ENCODE data around the gene ANO5. TPM values are rescaled to one million over a fixed set of nuclear protein-coding genes. Genes with fewer than 3 reads are reported as not detected.

ANO5 gene, protein sequence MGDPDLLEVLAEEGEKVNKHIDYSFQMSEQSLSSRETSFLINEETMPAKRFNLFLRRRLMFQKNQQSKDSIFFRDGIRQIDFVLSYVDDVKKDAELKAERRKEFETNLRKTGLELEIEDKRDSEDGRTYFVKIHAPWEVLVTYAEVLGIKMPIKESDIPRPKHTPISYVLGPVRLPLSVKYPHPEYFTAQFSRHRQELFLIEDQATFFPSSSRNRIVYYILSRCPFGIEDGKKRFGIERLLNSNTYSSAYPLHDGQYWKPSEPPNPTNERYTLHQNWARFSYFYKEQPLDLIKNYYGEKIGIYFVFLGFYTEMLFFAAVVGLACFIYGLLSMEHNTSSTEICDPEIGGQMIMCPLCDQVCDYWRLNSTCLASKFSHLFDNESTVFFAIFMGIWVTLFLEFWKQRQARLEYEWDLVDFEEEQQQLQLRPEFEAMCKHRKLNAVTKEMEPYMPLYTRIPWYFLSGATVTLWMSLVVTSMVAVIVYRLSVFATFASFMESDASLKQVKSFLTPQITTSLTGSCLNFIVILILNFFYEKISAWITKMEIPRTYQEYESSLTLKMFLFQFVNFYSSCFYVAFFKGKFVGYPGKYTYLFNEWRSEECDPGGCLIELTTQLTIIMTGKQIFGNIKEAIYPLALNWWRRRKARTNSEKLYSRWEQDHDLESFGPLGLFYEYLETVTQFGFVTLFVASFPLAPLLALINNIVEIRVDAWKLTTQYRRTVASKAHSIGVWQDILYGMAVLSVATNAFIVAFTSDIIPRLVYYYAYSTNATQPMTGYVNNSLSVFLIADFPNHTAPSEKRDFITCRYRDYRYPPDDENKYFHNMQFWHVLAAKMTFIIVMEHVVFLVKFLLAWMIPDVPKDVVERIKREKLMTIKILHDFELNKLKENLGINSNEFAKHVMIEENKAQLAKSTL
- total RNA-seq (ENCODE audit: unreplicated experiment) = 3.5 TPM
- long read RNA-seq, partial matches to known transcripts = 1 of 1 reads
- long read RNA-seq, other reads (novel, unspliced or antisense) = 0 of 1 reads

DNA sequence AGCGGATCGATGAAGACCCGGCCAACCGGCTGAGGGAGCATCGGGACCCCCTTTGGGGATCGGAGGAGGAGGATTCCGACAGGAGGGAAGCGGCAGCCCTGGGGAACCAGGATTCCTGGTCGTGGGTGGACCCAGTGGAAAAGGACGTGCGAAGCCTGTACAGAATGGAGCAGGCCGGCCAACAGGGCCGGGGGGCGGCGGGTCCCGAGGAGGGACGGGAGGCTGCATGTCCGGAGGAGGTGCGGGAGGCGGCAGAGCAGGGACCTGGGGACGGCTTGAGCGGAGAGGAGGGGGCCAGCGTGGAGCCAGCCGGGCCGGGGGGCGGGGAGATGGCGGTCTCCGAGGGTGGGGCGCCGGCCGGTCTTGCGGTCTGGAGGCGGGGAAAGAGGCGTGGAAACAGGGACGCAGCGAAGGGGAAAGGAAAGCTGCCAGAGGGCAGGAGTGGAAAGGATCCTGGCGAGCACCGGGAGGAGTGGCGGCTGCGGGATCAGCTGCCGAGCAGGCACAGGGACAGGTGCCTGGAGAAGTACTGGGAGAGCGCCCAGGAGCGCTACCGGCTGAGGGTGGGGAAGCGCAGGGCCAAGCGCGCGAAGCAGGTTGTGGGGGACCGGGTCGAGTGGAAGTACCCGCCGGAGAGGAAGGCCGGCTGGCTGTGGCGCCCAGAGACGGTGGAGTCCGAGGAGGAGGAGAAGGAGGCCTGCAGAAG lies at the start of gene ANO5:
Gene ANO5 (plus strand): TSS at position 444 of the 706 bp plus-strand sequence. CDS start 408 bp downstream, outside the sequence.
- Mint-ChIP-seq H3K4me1 (ENCODE audit: unreplicated experiment) (peaks cover 7% of the 10 kb centered on the region), H3K27me3 (ENCODE audit: unreplicated experiment) (no peaks in the 10 kb centered on the region), H3K4me3 (ENCODE audit: unreplicated experiment) (peak within 1 kb of the TSS; percentile 97), H3K27ac (ENCODE audit: unreplicated experiment) (no peak within 1 kb of the TSS), H3K9me3 (ENCODE audit: unreplicated experiment) (no peaks in the 10 kb centered on the region), H3K36me3 (ENCODE audit: low read depth, unreplicated experiment) (no peaks in the 10 kb centered on the region)
- no peak for TF ChIP-seq CTCF (IDR thresholded peaks at IDR 0.05; ENCODE audit: unreplicated experiment)
- DNase-seq (ENCODE audit: low spot score) = peak; percentile 66

GRCh38 chr11:22151649-22152197 lies 41.2 kb upstream of the ANO5 start:
- Mint-ChIP-seq H3K36me3 (ENCODE audit: low read depth, unreplicated experiment) (no peaks in the 10 kb centered on the region), H3K9me3 (ENCODE audit: unreplicated experiment) (no peaks in the 10 kb centered on the region), H3K27ac (ENCODE audit: unreplicated experiment) (no peak overlapping the region), H3K4me3 (ENCODE audit: unreplicated experiment) (no peak overlapping the region), H3K27me3 (ENCODE audit: unreplicated experiment) (no peaks in the 10 kb centered on the region), H3K4me1 (ENCODE audit: unreplicated experiment) (no peaks in the 10 kb centered on the region)
- no peak for DNase-seq (ENCODE audit: low spot score)
- no peak for TF ChIP-seq CTCF (IDR thresholded peaks at IDR 0.05; ENCODE audit: unreplicated experiment)

GRCh38 chr11:22157531-22157930 lies 35.4 kb upstream of the ANO5 start:
- Mint-ChIP-seq H3K36me3 (ENCODE audit: low read depth, unreplicated experiment) (no peaks in the 10 kb centered on the region), H3K27ac (ENCODE audit: unreplicated experiment) (no peak overlapping the region), H3K4me1 (ENCODE audit: unreplicated experiment) (no peaks in the 10 kb centered on the region), H3K4me3 (ENCODE audit: unreplicated experiment) (no peak overlapping the region), H3K27me3 (ENCODE audit: unreplicated experiment) (no peaks in the 10 kb centered on the region), H3K9me3 (ENCODE audit: unreplicated experiment) (no peaks in the 10 kb centered on the region)
- DNase-seq (ENCODE audit: low spot score) = no peak
- no peak for TF ChIP-seq CTCF (IDR thresholded peaks at IDR 0.05; ENCODE audit: unreplicated experiment)

DNA sequence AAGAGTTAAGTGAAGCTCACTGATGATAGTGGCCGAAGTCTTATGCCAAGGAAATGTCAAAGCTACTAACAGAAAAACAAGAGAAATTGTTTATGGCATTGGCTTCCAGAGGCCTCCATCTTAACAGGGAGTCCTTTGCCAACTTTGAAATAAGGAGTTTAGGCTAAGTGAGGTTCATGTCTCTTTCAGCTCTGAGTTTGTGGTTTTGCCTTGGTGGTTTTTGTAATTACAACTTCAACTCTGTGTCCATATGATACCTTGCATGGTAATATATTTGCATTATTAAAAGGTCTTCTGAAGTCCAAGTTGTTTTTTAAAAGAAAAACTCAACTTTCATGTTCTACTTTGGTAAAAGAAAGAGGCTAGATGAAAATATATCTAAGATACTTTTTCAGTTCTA lies 31.4 kb upstream of the ANO5 start:
- H3K4me1 Mint-ChIP-seq (ENCODE audit: unreplicated experiment) = no peaks in the 10 kb centered on the region
- H3K9me3 Mint-ChIP-seq (ENCODE audit: unreplicated experiment) = no peaks in the 10 kb centered on the region
- no peak for TF ChIP-seq CTCF (IDR thresholded peaks at IDR 0.05; ENCODE audit: unreplicated experiment)
- no peak for DNase-seq (ENCODE audit: low spot score)
- no peak overlapping the region for H3K27ac Mint-ChIP-seq (ENCODE audit: unreplicated experiment)
- no peak overlapping the region for H3K4me3 Mint-ChIP-seq (ENCODE audit: unreplicated experiment)
- no peaks in the 10 kb centered on the region for H3K27me3 Mint-ChIP-seq (ENCODE audit: unreplicated experiment)
- no peaks in the 10 kb centered on the region for H3K36me3 Mint-ChIP-seq (ENCODE audit: low read depth, unreplicated experiment)
